Measurements from ENCODE around the gene CNTNAP1.

DNA sequence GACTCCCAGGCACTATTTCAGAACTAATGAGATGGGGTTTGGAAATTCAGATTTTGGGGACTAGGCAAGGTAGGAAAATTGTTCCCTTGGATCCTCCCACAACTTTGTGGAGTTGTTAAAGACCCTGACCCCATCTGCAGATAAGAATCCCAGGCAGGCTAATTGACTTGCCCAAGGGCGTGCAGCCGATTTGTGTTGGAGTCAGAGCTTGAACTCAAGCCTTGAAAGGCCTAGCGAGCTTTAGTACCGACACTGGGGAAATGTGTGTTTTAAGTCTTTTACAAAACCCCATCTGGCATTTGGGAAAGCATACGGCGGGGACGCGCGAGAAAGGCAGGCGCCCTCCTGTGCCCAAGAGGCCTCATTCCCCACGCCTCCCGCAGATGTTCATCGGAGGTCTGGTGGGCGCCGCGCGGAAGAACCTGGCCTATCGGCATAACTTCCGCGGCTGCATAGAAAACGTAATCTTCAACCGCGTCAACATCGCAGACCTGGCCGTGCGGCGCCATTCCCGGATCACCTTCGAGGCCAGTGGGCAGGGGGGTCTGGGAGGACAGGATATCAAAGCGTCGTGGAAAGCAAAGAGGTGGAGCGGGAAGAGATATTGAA lies 4.3 kb downstream of the CNTNAP1 start:
- TF ChIP-seq, protein P1, sequence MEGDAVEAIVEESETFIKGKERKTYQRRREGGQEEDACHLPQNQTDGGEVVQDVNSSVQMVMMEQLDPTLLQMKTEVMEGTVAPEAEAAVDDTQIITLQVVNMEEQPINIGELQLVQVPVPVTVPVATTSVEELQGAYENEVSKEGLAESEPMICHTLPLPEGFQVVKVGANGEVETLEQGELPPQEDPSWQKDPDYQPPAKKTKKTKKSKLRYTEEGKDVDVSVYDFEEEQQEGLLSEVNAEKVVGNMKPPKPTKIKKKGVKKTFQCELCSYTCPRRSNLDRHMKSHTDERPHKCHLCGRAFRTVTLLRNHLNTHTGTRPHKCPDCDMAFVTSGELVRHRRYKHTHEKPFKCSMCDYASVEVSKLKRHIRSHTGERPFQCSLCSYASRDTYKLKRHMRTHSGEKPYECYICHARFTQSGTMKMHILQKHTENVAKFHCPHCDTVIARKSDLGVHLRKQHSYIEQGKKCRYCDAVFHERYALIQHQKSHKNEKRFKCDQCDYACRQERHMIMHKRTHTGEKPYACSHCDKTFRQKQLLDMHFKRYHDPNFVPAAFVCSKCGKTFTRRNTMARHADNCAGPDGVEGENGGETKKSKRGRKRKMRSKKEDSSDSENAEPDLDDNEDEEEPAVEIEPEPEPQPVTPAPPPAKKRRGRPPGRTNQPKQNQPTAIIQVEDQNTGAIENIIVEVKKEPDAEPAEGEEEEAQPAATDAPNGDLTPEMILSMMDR (IDR thresholded peaks at IDR 0.05), result no peak
- TF ChIP-seq POLR2A (IDR thresholded peaks at IDR 0.05), result no peak
